HCT116 (cell line): ENCODE measurements around the gene ICOS. TPM values are rescaled to one million over a fixed set of nuclear protein-coding genes. Genes with fewer than 3 reads are reported as not detected.

Experiments
- ATAC-seq: fragments of 200-7000 bp; cut with Tn5 transposase; 2 replicates; pipeline ENCODE4 v1.9.1; 2020; ENCODE audit warnings: mild to moderate bottlenecking, moderate library complexity
- BruUV-seq: library from RNA; stranded (reverse); fragments of 400-500 nt; replicated peaks from 2 replicates; lab custom pipeline; 2021; lab: Mats Ljungman, UMichigan
- CTCF ChIA-PET: fragments of 300-600 bp; sonication (Branson Sonifier 250); formaldehyde crosslinking; loops from one replicate; lab custom pipeline; 2021; ENCODE audit warnings: antibody characterized with exemption; lab: Charles Lee
- POLR2A ChIA-PET: fragments of 300-600, 350-600 bp; sonication (Branson Sonifier 250); formaldehyde crosslinking; loops from one replicate; lab custom pipeline; 2021; ENCODE audit warnings: antibody characterized with exemption; lab: Charles Lee
- RAD21 ChIA-PET, 2 experiments: fragments of 300-600 bp; sonication (Branson Sonifier 250); formaldehyde crosslinking; loops; one replicate each; lab custom pipeline; 2023; ENCODE audit warnings: low total read pairs in 2 of 2; ENCODE audit not compliant: uncharacterized antibody in 2 of 2, unreplicated experiment in 2 of 2, low non-redundant PET in 1 of 2; lab: Charles Lee
- DNase-seq: peaks from one replicate; pipeline ENCODE4 v3.0.0-alpha.2; 2010; ENCODE audit warnings: low read depth, low spot score
- H2AFZ ChIP-seq: fragments of 200-600 bp; shearing (Covaris generic), sonication (generic); 2 replicates; pipeline ENCODE4 v1.6.1; 2017; ENCODE audit warnings: low read depth, mixed run types, mixed read lengths, antibody characterized with exemption, low read length; ENCODE audit not compliant: poor library complexity, severe bottlenecking
- H3K27ac ChIP-seq: 2 replicates; pipeline ENCODE4 v1.5.1; 2012; ENCODE audit warnings: low read depth, low read length
- H3K27me3 ChIP-seq: fragments of 200-600 bp; sonication (generic); 2 replicates; pipeline ENCODE4 v1.6.1; 2016; ENCODE audit warnings: mixed run types, low read length, mixed read lengths; ENCODE audit not compliant: insufficient read depth
- H3K36me3 ChIP-seq, 2 experiments: fragments of 200-500 bp in 1 of 2; fragments of 200-600 bp in 1 of 2; sonication (Bioruptor generic) in 1 of 2; sonication (generic) in 1 of 2; 2 replicates each; pipeline versions ENCODE4 v1.5.1 to v1.6.1; 2014 to 2016; ENCODE audit warnings: low read length in 2 of 2, inconsistent platforms in 1 of 2, mixed read lengths in 1 of 2, mixed run types in 1 of 2; ENCODE audit not compliant: insufficient read depth in 2 of 2, control insufficient read depth in 1 of 2
- H3K4me1 ChIP-seq, 2 experiments: fragments of 200-600 bp in 1 of 2; sonication (generic) in 1 of 2; 2 replicates each; pipeline versions ENCODE4 v1.5.1 to v1.6.1; 2012 to 2017; ENCODE audit warnings: low read length in 2 of 2, inconsistent platforms in 1 of 2, mild to moderate bottlenecking in 1 of 2, mixed read lengths in 1 of 2, mixed run types in 1 of 2, moderate library complexity in 1 of 2; ENCODE audit not compliant: insufficient read depth in 2 of 2, control insufficient read depth in 1 of 2
- H3K4me2 ChIP-seq: fragments of 200-600 bp; sonication (generic); 2 replicates; pipeline ENCODE4 v1.6.1; 2017; ENCODE audit warnings: mixed run types, low read length, mixed read lengths
- H3K4me3 ChIP-seq, 2 experiments: fragments of 200-600 bp in 1 of 2; sonication (generic) in 1 of 2; replicated peaks in 1 of 2; 2 replicates each; pipeline ENCODE4 v1.5.1; 2011 to 2016; ENCODE audit warnings: low read length in 2 of 2, control low read depth in 1 of 2, low read depth in 1 of 2, mild to moderate bottlenecking in 1 of 2, mixed read lengths in 1 of 2, mixed run types in 1 of 2
- H3K79me2 ChIP-seq: fragments of 200-600 bp; sonication (generic); 2 replicates; pipeline ENCODE4 v1.6.1; 2017; ENCODE audit warnings: mild to moderate bottlenecking, mixed run types, low read length, moderate library complexity, mixed read lengths; ENCODE audit not compliant: insufficient read depth
- H3K9ac ChIP-seq: fragments of 200-600 bp; sonication (generic); 2 replicates; pipeline ENCODE4 v1.6.1; 2016; ENCODE audit warnings: low read length, mixed read lengths
- H3K9me2 ChIP-seq: fragments of 200-600 bp; sonication (generic), shearing (Covaris generic); 2 replicates; pipeline ENCODE4 v1.6.1; 2017; ENCODE audit warnings: mixed run types, mild to moderate bottlenecking, moderate library complexity; ENCODE audit not compliant: insufficient read depth
- H3K9me3 ChIP-seq, 2 experiments: fragments of 200-500 bp in 1 of 2; fragments of 200-600 bp in 1 of 2; sonication (Bioruptor generic) in 1 of 2; sonication (generic) in 1 of 2; 2 replicates each; pipeline ENCODE4 v1.6.1; 2014 to 2017; ENCODE audit warnings: low read length in 2 of 2, mixed read lengths in 2 of 2, inconsistent platforms in 1 of 2, low read depth in 1 of 2, mild to moderate bottlenecking in 1 of 2, mixed run types in 1 of 2, moderate library complexity in 1 of 2; ENCODE audit not compliant: control insufficient read depth in 1 of 2, insufficient read depth in 1 of 2
- H4K20me1 ChIP-seq: fragments of 200-600 bp; sonication (generic), shearing (Covaris generic); 2 replicates; pipeline ENCODE4 v1.6.1; 2017; ENCODE audit warnings: mixed run types, mild to moderate bottlenecking, moderate library complexity; ENCODE audit not compliant: insufficient read depth
- CEBPB ChIP-seq: IDR thresholded peaks from 2 replicates; pipeline ENCODE4 v1.6.1; 2012; ENCODE audit warnings: low read depth
- EGR1 ChIP-seq: IDR thresholded peaks from 2 replicates; pipeline ENCODE4 v1.6.1; 2012; ENCODE audit warnings: low read depth
- EZH2 ChIP-seq: fragments of 200-600 bp; sonication (generic); IDR thresholded peaks from 2 replicates; pipeline ENCODE4 v1.6.1; 2017; ENCODE audit warnings: antibody characterized with exemption, mixed run types
- EZH2phosphoT487 ChIP-seq: fragments of 200-600 bp; IDR thresholded peaks from 2 replicates; pipeline ENCODE4 v1.6.1; 2018; ENCODE audit warnings: antibody characterized with exemption, borderline replicate concordance
- FOSL1 ChIP-seq: IDR thresholded peaks from 2 replicates; pipeline ENCODE4 v1.6.1; 2012; ENCODE audit warnings: low read depth
- JUND ChIP-seq: IDR thresholded peaks from 2 replicates; pipeline ENCODE4 v1.6.1; 2012
- POLR2A ChIP-seq: IDR thresholded peaks from 2 replicates; pipeline ENCODE4 v1.7.0; 2011; ENCODE audit warnings: borderline replicate concordance; ENCODE audit not compliant: insufficient read depth, insufficient read length; ENCODE audit errors: extremely low read depth
- POLR2AphosphoS5 ChIP-seq: IDR thresholded peaks from 2 replicates; pipeline ENCODE4 v1.6.1; 2011; ENCODE audit warnings: mild to moderate bottlenecking, low read depth, low read length, moderate library complexity
- SP1 ChIP-seq: IDR thresholded peaks from 2 replicates; pipeline ENCODE4 v1.6.1; 2012; ENCODE audit warnings: low read depth
- SRF ChIP-seq: IDR thresholded peaks from 2 replicates; pipeline ENCODE4 v1.6.1; 2012; ENCODE audit warnings: low read depth
- TCF7L2 ChIP-seq: IDR thresholded peaks from 2 replicates; pipeline ENCODE4 v1.7.0; 2011; ENCODE audit warnings: borderline replicate concordance, inconsistent platforms; ENCODE audit not compliant: insufficient read depth, insufficient read length; ENCODE audit errors: extremely low read depth
- ZFX ChIP-seq: fragments of 450-650 bp; IDR thresholded peaks from 2 replicates; pipeline ENCODE4 v1.6.1; 2017
- ZNF274 ChIP-seq: fragments of 200-500 bp; sonication (Bioruptor generic); IDR thresholded peaks from 2 replicates; pipeline ENCODE4 v1.6.1; 2014; ENCODE audit warnings: mild to moderate bottlenecking, low read depth, low read length, inconsistent platforms
- intact Hi-C: fragments of 100-400 bp; cut with micrococcal nuclease; formaldehyde crosslinking; loops from 2 replicates; pipeline ENCODE4 v1.10.0; 2022
- total RNA-seq: library from RNA; stranded (reverse); gene quantifications from one replicate; pipeline ENCODE4 v1.2.1, GENCODE V29; 2021; ENCODE audit not compliant: unreplicated experiment
- TF ChIP-seq, protein P1 (sequence below): IDR thresholded peaks from 2 replicates; pipeline ENCODE4 v1.6.1; 2012
- TF ChIP-seq, protein P2 (sequence below): IDR thresholded peaks from 2 replicates; pipeline ENCODE4 v1.6.1; 2011; ENCODE audit warnings: mild to moderate bottlenecking, low read length, moderate library complexity; ENCODE audit not compliant: insufficient replicate concordance; ENCODE audit errors: extremely low read depth
- TF ChIP-seq, protein P3 (sequence below), 3 experiments: fragments of 200-600 bp in 1 of 3; sonication (generic) in 1 of 3; IDR thresholded peaks in 2 of 3; conservative IDR thresholded peaks in 1 of 3; 2 replicates each; pipeline ENCODE4 v1.5.1; 2012 to 2017; ENCODE audit warnings: low read depth in 2 of 3, low read length in 2 of 3, antibody characterized with exemption in 1 of 3, borderline replicate concordance in 1 of 3, control low read depth in 1 of 3, mild to moderate bottlenecking in 1 of 3, mixed read lengths in 1 of 3, mixed run types in 1 of 3, moderate library complexity in 1 of 3; ENCODE audit not compliant: insufficient read depth in 1 of 3
- TF ChIP-seq, protein P4 (sequence below): IDR thresholded peaks from 2 replicates; pipeline ENCODE4 v1.6.1; 2012

The ICOS gene
- total RNA-seq, 1 experiment from 2014 or later, result not detected

DNA sequence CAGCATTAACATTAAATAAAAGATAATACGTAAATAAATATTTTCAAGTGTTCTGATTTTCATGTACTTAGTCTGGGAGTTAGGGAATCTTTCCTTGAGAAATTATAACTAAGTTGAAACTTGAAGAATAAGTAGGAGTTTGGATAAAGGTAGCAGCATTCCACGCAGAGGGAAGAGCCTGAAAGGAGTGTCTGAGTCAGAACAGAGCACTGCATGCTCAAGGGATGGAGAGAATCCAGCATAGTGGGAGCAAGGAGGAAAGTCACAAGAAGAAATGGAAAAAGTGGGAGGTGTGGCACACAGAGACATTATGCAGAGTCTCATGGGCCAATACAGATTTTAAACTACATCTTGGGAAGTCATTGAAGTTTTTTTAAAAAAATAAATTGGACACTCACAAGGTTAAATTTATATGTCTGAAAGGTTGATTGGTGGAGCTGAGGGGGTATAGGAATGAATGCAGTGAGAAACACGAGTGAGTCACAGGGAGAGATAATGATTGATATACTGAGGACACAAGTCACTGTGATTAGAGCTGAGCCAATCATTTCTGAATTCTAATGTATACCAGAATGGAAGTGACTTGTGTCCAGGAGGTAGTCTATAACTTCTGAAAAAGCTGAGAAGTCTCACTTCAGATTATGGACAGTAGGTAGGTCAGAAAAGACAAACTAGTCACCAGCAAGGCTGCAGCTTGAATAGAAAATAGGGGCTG is 66.9 kb downstream of the ICOS start:
- Histone ChIP-seq H3K4me2 (no peak overlapping the region), H3K9me3 (no peaks in the 10 kb centered on the region), H3K79me2 (no peaks in the 10 kb centered on the region), H3K9me2 (no peaks in the 10 kb centered on the region), H2AFZ (no peak overlapping the region), H3K4me1 (no peaks in the 10 kb centered on the region), H3K36me3 (no peaks in the 10 kb centered on the region), H3K9ac (no peak overlapping the region), H3K27me3 (peaks cover 12% of the 10 kb centered on the region), H3K27ac (no peak overlapping the region), H3K4me3 (no peak overlapping the region), H4K20me1 (no peaks in the 10 kb centered on the region)
- TF ChIP-seq POLR2A (no peak), SP1 (no peak)
- ChIA-PET RAD21 (no interaction called here), POLR2A (no interaction called here), CTCF (no interaction called here)
- no peak for ATAC-seq
- BruUV-seq, result no TSS peak
- no peak for DNase-seq
- intact Hi-C loops, result no loop called here

DNA sequence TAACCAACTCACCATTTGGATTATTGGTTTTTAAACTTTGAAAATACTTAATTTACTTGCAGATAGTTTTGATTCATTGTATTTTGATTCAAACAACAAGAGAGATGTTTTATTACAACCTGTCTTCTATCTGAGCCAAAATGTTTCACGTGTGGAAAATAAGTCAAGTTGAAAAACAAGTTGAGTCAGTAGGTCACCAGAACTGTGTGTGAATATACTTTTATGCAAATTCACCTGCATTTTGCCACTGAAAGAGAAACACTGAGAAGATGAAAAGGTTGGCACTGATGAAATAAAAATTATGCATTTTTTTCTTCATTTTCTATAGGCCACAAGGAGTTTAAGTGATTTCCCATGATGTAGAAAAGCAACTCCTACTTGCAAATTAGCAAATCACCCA is 68.3 kb downstream of the ICOS start:
- RAD21 ChIA-PET, result no interaction called here
- no peaks in the 10 kb centered on the region for H3K9me3 ChIP-seq
- H2AFZ ChIP-seq, result no peak overlapping the region
- CTCF ChIA-PET, result no interaction called here
- intact Hi-C loops, result no loop called here
- POLR2A ChIA-PET, result no interaction called here
- H3K4me3 ChIP-seq, result no peak overlapping the region
- H3K36me3 ChIP-seq, result no peaks in the 10 kb centered on the region
- no peak overlapping the region for H3K27ac ChIP-seq
- H4K20me1 ChIP-seq, result no peaks in the 10 kb centered on the region
- ATAC-seq (no peak), DNase-seq (no peak)
- H3K9me2 ChIP-seq, result no peaks in the 10 kb centered on the region
- no peak overlapping the region for H3K9ac ChIP-seq
- no peaks in the 10 kb centered on the region for H3K27me3 ChIP-seq
- H3K4me1 ChIP-seq, result no peaks in the 10 kb centered on the region
- no TSS peak for BruUV-seq
- H3K4me2 ChIP-seq, result no peak overlapping the region
- no peaks in the 10 kb centered on the region for H3K79me2 ChIP-seq
- TF ChIP-seq JUND (no peak), ZNF274 (no peak), SP1 (no peak), POLR2A (no peak), FOSL1 (no peak), EZH2phosphoT487 (no peak), POLR2AphosphoS5 (no peak), ZFX (no peak), SRF (no peak), EGR1 (no peak), EZH2 (no peak), TCF7L2 (no peak), CEBPB (no peak)
- TF ChIP-seq, protein P1, sequence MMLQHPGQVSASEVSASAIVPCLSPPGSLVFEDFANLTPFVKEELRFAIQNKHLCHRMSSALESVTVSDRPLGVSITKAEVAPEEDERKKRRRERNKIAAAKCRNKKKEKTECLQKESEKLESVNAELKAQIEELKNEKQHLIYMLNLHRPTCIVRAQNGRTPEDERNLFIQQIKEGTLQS, result no peak
- TF ChIP-seq, protein P2, sequence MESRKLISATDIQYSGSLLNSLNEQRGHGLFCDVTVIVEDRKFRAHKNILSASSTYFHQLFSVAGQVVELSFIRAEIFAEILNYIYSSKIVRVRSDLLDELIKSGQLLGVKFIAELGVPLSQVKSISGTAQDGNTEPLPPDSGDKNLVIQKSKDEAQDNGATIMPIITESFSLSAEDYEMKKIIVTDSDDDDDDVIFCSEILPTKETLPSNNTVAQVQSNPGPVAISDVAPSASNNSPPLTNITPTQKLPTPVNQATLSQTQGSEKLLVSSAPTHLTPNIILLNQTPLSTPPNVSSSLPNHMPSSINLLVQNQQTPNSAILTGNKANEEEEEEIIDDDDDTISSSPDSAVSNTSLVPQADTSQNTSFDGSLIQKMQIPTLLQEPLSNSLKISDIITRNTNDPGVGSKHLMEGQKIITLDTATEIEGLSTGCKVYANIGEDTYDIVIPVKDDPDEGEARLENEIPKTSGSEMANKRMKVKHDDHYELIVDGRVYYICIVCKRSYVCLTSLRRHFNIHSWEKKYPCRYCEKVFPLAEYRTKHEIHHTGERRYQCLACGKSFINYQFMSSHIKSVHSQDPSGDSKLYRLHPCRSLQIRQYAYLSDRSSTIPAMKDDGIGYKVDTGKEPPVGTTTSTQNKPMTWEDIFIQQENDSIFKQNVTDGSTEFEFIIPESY, result no peak
- TF ChIP-seq, protein P3, sequence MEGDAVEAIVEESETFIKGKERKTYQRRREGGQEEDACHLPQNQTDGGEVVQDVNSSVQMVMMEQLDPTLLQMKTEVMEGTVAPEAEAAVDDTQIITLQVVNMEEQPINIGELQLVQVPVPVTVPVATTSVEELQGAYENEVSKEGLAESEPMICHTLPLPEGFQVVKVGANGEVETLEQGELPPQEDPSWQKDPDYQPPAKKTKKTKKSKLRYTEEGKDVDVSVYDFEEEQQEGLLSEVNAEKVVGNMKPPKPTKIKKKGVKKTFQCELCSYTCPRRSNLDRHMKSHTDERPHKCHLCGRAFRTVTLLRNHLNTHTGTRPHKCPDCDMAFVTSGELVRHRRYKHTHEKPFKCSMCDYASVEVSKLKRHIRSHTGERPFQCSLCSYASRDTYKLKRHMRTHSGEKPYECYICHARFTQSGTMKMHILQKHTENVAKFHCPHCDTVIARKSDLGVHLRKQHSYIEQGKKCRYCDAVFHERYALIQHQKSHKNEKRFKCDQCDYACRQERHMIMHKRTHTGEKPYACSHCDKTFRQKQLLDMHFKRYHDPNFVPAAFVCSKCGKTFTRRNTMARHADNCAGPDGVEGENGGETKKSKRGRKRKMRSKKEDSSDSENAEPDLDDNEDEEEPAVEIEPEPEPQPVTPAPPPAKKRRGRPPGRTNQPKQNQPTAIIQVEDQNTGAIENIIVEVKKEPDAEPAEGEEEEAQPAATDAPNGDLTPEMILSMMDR (IDR thresholded peaks at IDR 0.05 in 2 of 3, conservative IDR thresholded peaks at IDR 0.05 in 1 of 3; ENCODE audit: borderline replicate concordance in 1 of 3, insufficient read depth in 1 of 3, low read depth in 2 of 3, low read length in 2 of 3), result no peak
- TF ChIP-seq, protein P4, sequence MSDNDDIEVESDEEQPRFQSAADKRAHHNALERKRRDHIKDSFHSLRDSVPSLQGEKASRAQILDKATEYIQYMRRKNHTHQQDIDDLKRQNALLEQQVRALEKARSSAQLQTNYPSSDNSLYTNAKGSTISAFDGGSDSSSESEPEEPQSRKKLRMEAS, result no peak
